Upper lobe of left lung (tissue), 6 donors: ENCODE results near the gene PDXK. TPM values are rescaled to one million over a fixed set of nuclear protein-coding genes. Genes with fewer than 3 reads are reported as not detected.
A peak's percentile ranks its signal among the peaks of the same experiment; 100 is the strongest.

Experiments used
- ATAC-seq, 2 donors: fragments of 200-7000 bp; cut with Tn5 transposase; one replicate each; pipeline ENCODE4 v1.9.1; 2022; ENCODE audit warnings: mild to moderate bottlenecking in 2 of 2, moderate library complexity in 2 of 2; ENCODE audit not compliant: low FRiP score in 2 of 2
- DNase-seq, 2 donors: peaks; one replicate each; pipeline ENCODE4 v3.0.0-alpha.2; 2019 to 2020
- H3K27ac ChIP-seq, 4 donors: fragments of 200-600 bp; sonication (generic); one replicate each; pipeline ENCODE4 v1.5.1; 2016 to 2019
- H3K27me3 ChIP-seq, 4 donors: fragments of 200-600 bp; sonication (generic); one replicate each; pipeline ENCODE4 v1.5.1; 2017 to 2019
- H3K36me3 ChIP-seq, 4 donors: fragments of 200-600 bp; sonication (generic); one replicate each; pipeline ENCODE4 v1.5.1; 2016 to 2019
- H3K4me1 ChIP-seq, 4 donors: fragments of 200-600 bp; sonication (generic); one replicate each; pipeline ENCODE4 v1.5.1; 2018 to 2019
- H3K4me3 ChIP-seq, 4 donors: fragments of 200-600 bp; sonication (generic); one replicate each; pipeline ENCODE4 v1.5.1; 2017 to 2019; ENCODE audit warnings: mild to moderate bottlenecking in 2 of 4, moderate library complexity in 1 of 4
- H3K9me3 ChIP-seq, 4 donors: fragments of 200-600 bp; sonication (generic); one replicate each; pipeline ENCODE4 v1.5.1; 2018 to 2019
- EP300 ChIP-seq, 4 donors: sonication (generic); formaldehyde crosslinking; IDR thresholded peaks; one replicate each; pipeline ENCODE4 v1.5.1; 2017; ENCODE audit warnings: antibody characterized with exemption in 4 of 4, control low read depth in 2 of 4
- POLR2A ChIP-seq, 4 donors: fragments of 450-650 bp; IDR thresholded peaks; one replicate each; pipeline ENCODE4 v1.5.1; 2016 to 2017; ENCODE audit warnings: antibody characterized with exemption in 4 of 4, mild to moderate bottlenecking in 2 of 4
- POLR2AphosphoS5 ChIP-seq, 2 donors: sonication (generic); formaldehyde crosslinking; IDR thresholded peaks; one replicate each; pipeline ENCODE4 v1.5.1; 2017; ENCODE audit warnings: antibody characterized with exemption in 2 of 2
- WGBS, 2 donors: methylation state at CpG; one replicate each; pipeline ENCODE4 v1.1.5; 2017 to 2018; 5-methylcytosine and 5-hydroxymethylcytosine counted together
- total RNA-seq, 6 donors: library from RNA; depleted of rRNA in 4 of 6; stranded (reverse); fragments of >200 nt in 4 of 6; gene quantifications; one replicate each; pipeline versions ENCODE4 v1.1.0 to v1.2.1, GENCODE V29; 2016 to 2021
- TF ChIP-seq, protein P1 (sequence below), 6 experiments: fragments of 450-650 bp in 4 of 6; fragments of 200-600 bp in 2 of 6; sonication (generic) in 2 of 6; IDR thresholded peaks; one replicate each; pipeline ENCODE4 v1.5.1; 2016 to 2019; ENCODE audit warnings: antibody characterized with exemption in 6 of 6
- donor health status: DM: no; HTN: no; CAD: no; lungs with moderate emphysema.
- donor health status: DM: no; HTN: yes; CAD: no; lungs with severe emphysema.

Gene PDXK
- total RNA-seq, 6 donors from 2014 or later = 105 to 301 (median 207) TPM

DNA sequence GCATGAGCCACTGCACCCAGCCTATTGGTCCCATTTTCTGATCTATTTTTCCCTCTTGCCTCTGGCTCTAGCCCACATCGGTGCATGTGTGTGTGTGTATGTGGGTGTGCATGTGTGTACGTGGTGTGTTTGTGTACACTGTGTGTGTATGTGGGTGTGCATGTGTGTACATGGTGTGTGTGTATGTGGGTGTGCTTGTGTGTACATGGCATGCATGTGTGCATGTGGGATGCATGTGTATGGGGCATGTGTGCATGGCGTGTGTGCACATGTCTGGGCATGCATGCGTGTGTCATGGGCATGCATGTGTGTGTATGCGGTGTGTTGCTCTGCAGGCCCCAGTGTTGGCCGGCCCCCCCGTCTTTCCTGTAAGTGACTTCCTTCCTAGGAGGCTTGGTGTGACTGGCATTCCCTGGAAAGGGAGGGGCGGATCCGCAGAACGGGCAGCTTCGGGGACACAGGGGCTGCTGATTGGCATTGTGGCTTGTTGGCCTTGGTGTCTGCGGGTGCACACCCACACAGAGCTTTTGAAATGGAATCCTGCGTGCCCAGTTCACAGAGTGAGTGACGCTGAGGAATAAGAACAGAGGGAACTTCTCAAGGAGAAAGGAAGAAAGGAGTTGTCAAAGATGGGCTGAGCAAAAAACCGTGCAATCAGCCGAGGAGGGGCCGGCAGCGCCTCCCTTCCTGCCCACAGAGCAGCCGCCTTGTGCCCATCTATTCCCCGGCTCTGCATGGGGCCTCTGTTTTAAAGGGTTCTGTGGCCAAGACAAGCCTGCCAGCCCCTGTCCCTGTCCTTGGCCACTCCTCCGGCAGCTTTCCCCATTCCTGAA lies 8.0 kb downstream of the PDXK start:
- DNase-seq (peak in 1 of 2 donors; percentile 73), ATAC-seq (peak; percentile 0 to 2)
- H3K4me3 ChIP-seq = peak overlapping the region in 1 of 4 donors; percentile 56
- no peaks in the 10 kb centered on the region for H3K27me3 ChIP-seq
- peaks cover 6 to 17% (median 9%) of the 10 kb centered on the region in 4 donors for H3K36me3 ChIP-seq
- TF ChIP-seq EP300 (IDR thresholded peaks at IDR 0.05) (peak in 2 of 4 donors; percentile 35 to 78), POLR2AphosphoS5 (IDR thresholded peaks at IDR 0.05) (peak; percentile 58 to 78), POLR2A (IDR thresholded peaks at IDR 0.05) (peak in 1 of 4 donors; percentile 26)
- TF ChIP-seq, protein P1, sequence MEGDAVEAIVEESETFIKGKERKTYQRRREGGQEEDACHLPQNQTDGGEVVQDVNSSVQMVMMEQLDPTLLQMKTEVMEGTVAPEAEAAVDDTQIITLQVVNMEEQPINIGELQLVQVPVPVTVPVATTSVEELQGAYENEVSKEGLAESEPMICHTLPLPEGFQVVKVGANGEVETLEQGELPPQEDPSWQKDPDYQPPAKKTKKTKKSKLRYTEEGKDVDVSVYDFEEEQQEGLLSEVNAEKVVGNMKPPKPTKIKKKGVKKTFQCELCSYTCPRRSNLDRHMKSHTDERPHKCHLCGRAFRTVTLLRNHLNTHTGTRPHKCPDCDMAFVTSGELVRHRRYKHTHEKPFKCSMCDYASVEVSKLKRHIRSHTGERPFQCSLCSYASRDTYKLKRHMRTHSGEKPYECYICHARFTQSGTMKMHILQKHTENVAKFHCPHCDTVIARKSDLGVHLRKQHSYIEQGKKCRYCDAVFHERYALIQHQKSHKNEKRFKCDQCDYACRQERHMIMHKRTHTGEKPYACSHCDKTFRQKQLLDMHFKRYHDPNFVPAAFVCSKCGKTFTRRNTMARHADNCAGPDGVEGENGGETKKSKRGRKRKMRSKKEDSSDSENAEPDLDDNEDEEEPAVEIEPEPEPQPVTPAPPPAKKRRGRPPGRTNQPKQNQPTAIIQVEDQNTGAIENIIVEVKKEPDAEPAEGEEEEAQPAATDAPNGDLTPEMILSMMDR (IDR thresholded peaks at IDR 0.05) = no peak
- 44 to 57% methylated on average over 17 to 21 of the region's 21 CpGs for WGBS, 2 donors
- peaks cover 62 to 80% (median 66%) of the 10 kb centered on the region in 4 donors for H3K4me1 ChIP-seq
- H3K27ac ChIP-seq = peak overlapping the region; percentile 87 to 97 (median 90)
- no peaks in the 10 kb centered on the region for H3K9me3 ChIP-seq

DNA sequence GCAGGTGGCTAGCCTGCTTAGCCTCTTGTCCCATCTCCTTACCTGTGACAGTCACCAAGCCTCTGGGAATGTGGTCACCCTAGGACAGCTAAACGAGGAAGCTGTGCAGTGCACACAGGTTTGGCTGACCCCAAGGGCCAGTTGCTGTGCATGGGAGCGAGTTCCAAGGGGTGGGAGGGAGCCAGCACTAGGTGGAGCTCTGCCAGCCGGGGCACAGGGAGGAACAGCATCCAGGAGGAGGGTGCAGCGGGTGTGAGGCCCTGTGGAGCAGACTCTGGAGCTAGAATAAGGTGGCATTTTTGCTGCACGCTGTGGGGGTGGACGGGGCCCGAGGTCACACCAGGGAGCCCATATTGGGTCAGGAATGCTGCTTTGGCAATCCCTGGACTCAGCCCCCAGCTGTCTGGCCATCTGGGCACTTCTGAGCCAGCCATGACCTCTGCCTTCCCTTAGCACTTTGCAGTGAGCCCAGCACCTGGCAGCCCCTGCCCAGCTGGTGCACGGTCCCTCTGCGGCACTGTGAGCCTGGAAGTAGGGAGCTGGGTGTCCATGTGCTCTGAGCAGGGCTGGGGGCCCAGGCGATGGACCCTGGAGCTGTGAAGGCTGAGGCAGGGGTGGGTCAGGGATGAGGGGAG lies 8.7 kb downstream of the PDXK start:
- peak overlapping the region in 2 of 4 donors; percentile 49 to 56 for H3K4me3 ChIP-seq
- H3K36me3 ChIP-seq = peaks cover 6 to 17% (median 9%) of the 10 kb centered on the region in 4 donors
- peak; percentile 2 to 31 for ATAC-seq
- peak overlapping the region; percentile 87 to 97 (median 90) for H3K27ac ChIP-seq
- DNase-seq = peak in 1 of 2 donors; percentile 64
- H3K4me1 ChIP-seq = peaks cover 57 to 78% (median 63%) of the 10 kb centered on the region in 4 donors
- no peaks in the 10 kb centered on the region for H3K27me3 ChIP-seq
- TF ChIP-seq, protein P1 (IDR thresholded peaks at IDR 0.05) = no peak
- TF ChIP-seq EP300 (IDR thresholded peaks at IDR 0.05) (no peak), POLR2AphosphoS5 (IDR thresholded peaks at IDR 0.05) (no peak), POLR2A (IDR thresholded peaks at IDR 0.05) (peak in 1 of 4 donors; percentile 7)
- 44 to 56% methylated on average over 3 to 10 of the region's 10 CpGs for WGBS, 2 donors
- no peaks in the 10 kb centered on the region for H3K9me3 ChIP-seq

- 10 to 20% methylated on average over 4 to 7 of the region's 7 CpGs for WGBS, 2 donors
- Histone ChIP-seq H3K27ac (peak overlapping the region; percentile 87 to 97 (median 90)), H3K4me1 (peaks cover 60 to 81% (median 65%) of the 10 kb centered on the region in 4 donors), H3K36me3 (peaks cover 6 to 17% (median 9%) of the 10 kb centered on the region in 4 donors), H3K4me3 (peak overlapping the region in 3 of 4 donors; percentile 40 to 56 (median 49)), H3K27me3 (no peaks in the 10 kb centered on the region), H3K9me3 (no peaks in the 10 kb centered on the region)
- DNase-seq (peak in 1 of 2 donors; percentile 77), ATAC-seq (peak in 1 of 2 donors; percentile 64)
- TF ChIP-seq EP300 (IDR thresholded peaks at IDR 0.05) = no peak
- TF ChIP-seq, protein P1 (IDR thresholded peaks at IDR 0.05) = peak in 1 of 6 experiments; percentile 8
Measured at GRCh38 chr21:43728154-43728466, 9.2 kb downstream of the PDXK start.

- Histone ChIP-seq H3K27me3 (no peaks in the 10 kb centered on the region), H3K9me3 (no peaks in the 10 kb centered on the region), H3K36me3 (peaks cover under 1 to 12% (median 6%) of the 10 kb centered on the region in 4 donors), H3K4me1 (peaks cover 61 to 87% (median 71%) of the 10 kb centered on the region in 4 donors), H3K4me3 (peak overlapping the region; percentile 6 to 56 (median 44)), H3K27ac (peak overlapping the region; percentile 87 to 97 (median 90))
- ATAC-seq (peak; percentile 90 to 94), DNase-seq (peak; percentile 96 to 97)
- WGBS, 2 donors = 9% methylated on average over 40 of the region's 59 CpGs; no CpG with 5 or more reads in 1 of the 2 donors
- TF ChIP-seq POLR2AphosphoS5 (IDR thresholded peaks at IDR 0.05) (peak; percentile 87 to 96), POLR2A (IDR thresholded peaks at IDR 0.05) (peak in 2 of 4 donors; percentile 47 to 80), EP300 (IDR thresholded peaks at IDR 0.05) (peak in 2 of 4 donors; percentile 67 to 93)
- TF ChIP-seq, protein P1 (IDR thresholded peaks at IDR 0.05) = peak in 3 of 6 experiments; percentile 8 to 42 (median 13)
Measured at GRCh38 chr21:43728467-43729390, 9.8 kb downstream of the PDXK start.
